PFSK-1 (cell line): ENCODE data around the gene MISP.

Experiments used
- FOXP2 ChIP-seq: optimal IDR thresholded peaks from 2 replicates; pipeline ENCODE3; 2011; ENCODE audit warnings: borderline replicate concordance, control low read depth, inconsistent platforms; ENCODE audit not compliant: insufficient read depth; ENCODE audit errors: extremely low read length, extremely low read depth
- POLR2AphosphoS5 ChIP-seq: IDR thresholded peaks from 2 replicates; pipeline ENCODE4 v1.6.1; 2012; ENCODE audit warnings: low read depth, mild to moderate bottlenecking, control low read depth, low read length, moderate library complexity
- REST ChIP-seq, 2 experiments: IDR thresholded peaks; 2 replicates each; pipeline versions ENCODE4 v1.6.1 to v1.8.0; 2011 to 2012; ENCODE audit warnings: low read depth in 2 of 2, low read length in 2 of 2, control low read depth in 1 of 2, inconsistent platforms in 1 of 2, mild to moderate bottlenecking in 1 of 2, moderate library complexity in 1 of 2; ENCODE audit not compliant: insufficient read depth in 1 of 2
- SIN3A ChIP-seq: IDR thresholded peaks from 2 replicates; pipeline ENCODE4 v1.6.1; 2012; ENCODE audit warnings: mild to moderate bottlenecking, low read length, moderate library complexity, borderline replicate concordance; ENCODE audit not compliant: insufficient read depth
- TAF1 ChIP-seq: IDR thresholded peaks from 2 replicates; pipeline ENCODE4 v1.6.1; 2012; ENCODE audit warnings: low read length, control low read depth, borderline replicate concordance; ENCODE audit not compliant: insufficient read depth

Gene MISP

GRCh38 chr19:813219-814151, 62.6 kb downstream of the MISP start:
- TF ChIP-seq SIN3A (no peak; the same call in 1 of the 2 replicates), REST (IDR thresholded peaks at IDR 0.05; ENCODE audit: insufficient read depth in 1 of 2, low read depth in 2 of 2, low read length in 2 of 2) (no peak), FOXP2 (no peak), POLR2AphosphoS5 (no peak; the same call in none of the 2 replicates), TAF1 (no peak)
